Gastroesophageal sphincter (tissue), 4 donors: ENCODE measurements around the gene ATP5F1E. TPM values are rescaled to one million over a fixed set of nuclear protein-coding genes. Genes with fewer than 3 reads are reported as not detected.

Experiments
- ATAC-seq: fragments of 150-250 bp; one replicate; pipeline ENCODE4 v1.9.1; 2016; ENCODE audit warnings: mild to moderate bottlenecking, moderate library complexity
- H3K27ac ChIP-seq, 4 donors: fragments of 200-600 bp; sonication (generic) in 3 of 4; 1 replicate in 3 of 4; 2 replicates in 1 of 4; pipeline ENCODE4 v1.5.1; 2016 to 2019
- H3K27me3 ChIP-seq: fragments of 200-600 bp; sonication (generic); one replicate; pipeline ENCODE4 v1.5.1; 2019
- H3K36me3 ChIP-seq, 2 donors: fragments of 200-600 bp; sonication (generic); one replicate each; pipeline ENCODE4 v1.5.1; 2019; ENCODE audit warnings: control low read depth in 1 of 2
- H3K4me1 ChIP-seq, 3 donors: fragments of 200-600 bp; sonication (generic); 1 replicate in 2 of 3; 2 replicates in 1 of 3; pipeline ENCODE4 v1.5.1; 2016 to 2019; ENCODE audit warnings: control low read depth in 2 of 3
- H3K4me3 ChIP-seq, 2 donors: fragments of 200-600 bp; sonication (generic); one replicate each; pipeline ENCODE4 v1.5.1; 2019; ENCODE audit warnings: mild to moderate bottlenecking in 1 of 2, moderate library complexity in 1 of 2
- H3K9me3 ChIP-seq, 3 donors: fragments of 200-600 bp; sonication (generic); one replicate each; pipeline ENCODE4 v1.5.1; 2017 to 2019; ENCODE audit warnings: control low read depth in 2 of 3
- CTCF ChIP-seq, 4 experiments: fragments of 200-600 bp in 2 of 4; fragments of 450-650 bp in 2 of 4; sonication (generic) in 1 of 4; IDR thresholded peaks; one replicate each; pipeline ENCODE4 v1.5.1; 2017 to 2019; ENCODE audit warnings: antibody characterized with exemption in 4 of 4, mild to moderate bottlenecking in 2 of 4, moderate library complexity in 2 of 4
- EP300 ChIP-seq: sonication (generic); formaldehyde crosslinking; IDR thresholded peaks from one replicate; pipeline ENCODE4 v1.6.1; 2017; ENCODE audit warnings: antibody characterized with exemption, mild to moderate bottlenecking
- POLR2A ChIP-seq, 2 donors: fragments of 450-650 bp; IDR thresholded peaks; one replicate each; pipeline ENCODE4 v1.6.1; 2017; ENCODE audit warnings: antibody characterized with exemption in 2 of 2, mild to moderate bottlenecking in 2 of 2, moderate library complexity in 1 of 2
- POLR2AphosphoS5 ChIP-seq: sonication (generic); formaldehyde crosslinking; IDR thresholded peaks from one replicate; pipeline ENCODE4 v1.6.1; 2017; ENCODE audit warnings: antibody characterized with exemption
- WGBS, 2 donors: methylation state at CpG; one replicate each; pipeline ENCODE4 v1.1.5; 2018; ENCODE audit warnings: low coverage in 1 of 2; 5-methylcytosine and 5-hydroxymethylcytosine counted together
- total RNA-seq, 4 donors: library from RNA; depleted of rRNA; stranded (reverse); fragments of >200 nt; gene quantifications; one replicate each; pipeline ENCODE4 v1.1.0, GENCODE V29; 2016

The ATP5F1E gene
- total RNA-seq, 4 donors from 2014 or later: 23.1 to 40.6 (median 35.4) TPM

DNA sequence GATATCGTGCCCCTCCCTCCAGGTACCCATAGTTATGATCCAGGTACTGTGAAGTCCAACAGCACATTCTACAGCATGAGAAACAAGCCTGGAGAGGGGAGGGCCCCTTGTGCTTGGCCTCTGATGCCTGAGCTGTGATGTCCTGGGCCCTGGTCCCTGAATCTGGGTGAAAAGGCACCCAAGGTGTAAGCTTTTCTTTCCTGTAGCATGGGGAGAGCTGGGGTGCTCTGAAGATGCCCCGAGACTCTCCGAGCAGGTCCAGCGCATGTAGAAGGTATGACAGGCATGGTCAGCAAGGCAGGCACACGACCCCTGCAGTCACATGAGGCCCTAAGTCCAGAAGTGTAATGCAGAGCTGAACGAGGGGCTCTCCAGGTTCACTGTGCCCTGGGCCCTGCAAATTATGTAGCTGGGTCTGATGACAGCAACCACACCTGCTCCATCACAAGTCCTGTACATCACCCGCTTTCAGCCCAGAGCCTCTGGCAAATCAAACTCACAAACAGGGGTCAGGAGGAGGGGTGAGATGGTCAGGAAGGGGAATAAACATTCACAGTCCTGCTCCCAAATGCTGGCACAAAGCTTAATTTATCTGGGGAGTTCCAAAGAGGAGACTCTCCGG is 23.3 kb downstream of the ATP5F1E start:
- H3K9me3 ChIP-seq: no peaks in the 10 kb centered on the region
- ATAC-seq: no peak
- peaks cover 0 to 37% (median 28%) of the 10 kb centered on the region in 3 donors for H3K4me1 ChIP-seq
- TF ChIP-seq POLR2A (IDR thresholded peaks at IDR 0.05): no peak
- H3K27me3 ChIP-seq: no peaks in the 10 kb centered on the region
- no peak overlapping the region for H3K27ac ChIP-seq
- H3K4me3 ChIP-seq: no peak overlapping the region
- WGBS, 2 donors: 64 to 80% methylated on average over 1 to 5 of the region's 8 CpGs
- H3K36me3 ChIP-seq: peaks cover 0 to 7% of the 10 kb centered on the region in 2 donors

DNA sequence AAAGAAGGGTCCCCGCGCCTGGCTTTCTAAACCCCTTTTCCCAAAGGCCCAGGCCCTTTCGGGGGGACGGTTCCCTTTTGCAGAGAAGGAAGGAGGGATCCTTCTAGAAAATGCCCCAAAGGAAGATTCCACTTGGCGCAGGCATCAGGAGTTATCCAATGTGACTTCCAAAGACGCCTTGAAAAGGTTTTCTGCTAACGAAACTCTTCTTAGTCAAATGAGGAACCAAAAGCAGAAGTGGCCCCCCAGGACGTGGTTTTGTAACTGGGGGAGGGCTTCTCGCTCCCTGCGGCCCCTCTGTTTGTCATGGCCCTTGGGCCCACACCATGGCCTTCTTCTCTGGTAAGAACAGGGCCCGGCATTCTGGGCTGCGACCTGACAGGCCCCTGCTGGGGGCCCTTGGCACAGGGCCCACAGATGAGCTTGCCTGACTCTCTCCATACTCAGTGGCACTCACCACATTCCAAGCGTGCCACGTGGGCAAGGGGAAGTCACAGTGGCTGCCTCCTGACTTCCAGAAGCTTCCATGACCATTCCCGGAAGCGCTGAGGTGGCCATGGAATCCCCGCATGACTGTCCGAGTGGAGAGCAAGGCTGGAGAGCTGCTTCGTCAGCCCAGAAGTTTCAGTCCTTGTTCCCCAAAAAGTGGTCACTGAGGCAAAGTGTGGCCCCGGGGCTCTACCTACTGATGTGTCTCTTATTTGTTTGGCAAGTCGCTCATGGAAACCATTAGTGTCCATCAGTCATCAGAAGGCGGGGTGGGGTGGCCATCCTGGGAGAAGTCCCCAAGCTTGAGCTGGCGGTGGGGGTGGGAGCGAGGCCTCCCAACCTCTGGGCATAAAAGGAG is 24.2 kb downstream of the ATP5F1E start:
- TF ChIP-seq CTCF (IDR thresholded peaks at IDR 0.05) (no peak), POLR2A (IDR thresholded peaks at IDR 0.05) (no peak), POLR2AphosphoS5 (no peak), EP300 (no peak)
- Histone ChIP-seq H3K4me3 (peak overlapping the region; percentile 73 to 91), H3K4me1 (peaks cover 0 to 46% (median 28%) of the 10 kb centered on the region in 3 donors), H3K27ac (peak overlapping the region; percentile 47 to 91 (median 88)), H3K27me3 (no peaks in the 10 kb centered on the region), H3K36me3 (peaks cover 0 to 17% of the 10 kb centered on the region in 2 donors), H3K9me3 (no peaks in the 10 kb centered on the region)
- no peak for ATAC-seq
- 94% methylated on average over 5 to 8 of the region's 24 CpGs for WGBS, 2 donors

- H3K4me3 ChIP-seq: peak within 1 kb of the TSS; percentile 73 to 91
- no peaks in the 10 kb centered on the region for H3K27me3 ChIP-seq
- H3K9me3 ChIP-seq: no peaks in the 10 kb centered on the region
- WGBS, 2 donors: no CpG with 5 or more reads among the region's 82 CpGs
- peaks cover 0 to 23% of the 10 kb centered on the region in 2 donors for H3K36me3 ChIP-seq
- H3K27ac ChIP-seq: peak within 1 kb of the TSS; percentile 47 to 91 (median 88)
- ATAC-seq: peak; percentile 84
- peak; percentile 57 to 72 for TF ChIP-seq POLR2A (IDR thresholded peaks at IDR 0.05)
- TF ChIP-seq CTCF (IDR thresholded peaks at IDR 0.05): no peak
- H3K4me1 ChIP-seq: peaks cover 0 to 50% (median 28%) of the 10 kb centered on the region in 3 donors
Observed at GRCh38 chr20:59006864-59007664, 25.1 kb downstream of the ATP5F1E start, which contains the start of gene CTSZ. Gene CTSZ (minus strand): TSS chr20:59007254. CDS start chr20:59007128, 126 bp downstream.

DNA sequence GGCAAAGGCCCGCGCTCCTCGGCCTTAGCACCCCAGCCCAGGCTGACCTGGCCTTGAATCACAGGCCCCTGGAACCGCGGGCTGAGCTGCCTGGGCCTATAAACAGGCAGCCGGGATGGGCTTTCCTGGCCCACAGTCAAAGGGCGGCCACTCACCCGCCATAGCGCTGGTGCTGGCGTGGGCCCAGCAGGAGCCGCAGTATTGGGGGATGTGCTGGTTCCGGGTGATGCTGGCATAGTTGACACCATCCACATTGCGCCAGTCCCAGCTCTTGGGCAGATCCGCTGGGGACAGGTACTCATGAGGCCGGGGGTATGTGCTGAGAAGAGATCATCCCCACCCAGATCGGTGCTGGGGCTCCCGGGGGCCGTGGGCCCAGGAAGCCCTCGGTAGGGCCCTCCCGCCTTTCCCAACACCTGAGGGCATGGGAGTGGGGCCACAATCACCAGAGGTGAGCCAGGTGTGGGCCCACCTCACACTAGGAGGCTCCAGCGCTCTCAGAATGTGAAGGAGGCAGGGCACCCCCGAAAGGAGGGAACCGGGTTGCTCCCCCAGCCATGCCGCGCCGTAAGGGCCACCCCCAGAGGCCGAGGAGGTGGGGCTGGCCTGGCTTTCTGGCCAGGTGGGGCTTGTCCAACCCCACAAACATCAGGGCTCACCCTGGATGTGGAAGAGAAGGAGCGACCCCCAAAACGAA is 25.8 kb downstream of the ATP5F1E start:
- no peaks in the 10 kb centered on the region for H3K27me3 ChIP-seq
- no peak for ATAC-seq
- WGBS, 2 donors: no CpG with 5 or more reads among the region's 29 CpGs

More for the DNA sequence above, 25.8 kb downstream of the ATP5F1E start:
- H3K36me3 ChIP-seq: peaks cover 0 to 30% of the 10 kb centered on the region in 2 donors
- no peak for TF ChIP-seq EP300
- TF ChIP-seq POLR2AphosphoS5: no peak
- TF ChIP-seq POLR2A (IDR thresholded peaks at IDR 0.05): no peak
- no peak for TF ChIP-seq CTCF (IDR thresholded peaks at IDR 0.05)
- H3K27ac ChIP-seq: peak overlapping the region; percentile 47 to 91 (median 88)
- H3K9me3 ChIP-seq: no peaks in the 10 kb centered on the region
- peak overlapping the region; percentile 73 to 91 for H3K4me3 ChIP-seq
- peaks cover 0 to 50% (median 28%) of the 10 kb centered on the region in 3 donors for H3K4me1 ChIP-seq
